ENCODE measurements around the gene YIPF7.
A peak's percentile ranks its signal among the peaks of the same experiment; 100 is the strongest.

The YIPF7 gene

DNA sequence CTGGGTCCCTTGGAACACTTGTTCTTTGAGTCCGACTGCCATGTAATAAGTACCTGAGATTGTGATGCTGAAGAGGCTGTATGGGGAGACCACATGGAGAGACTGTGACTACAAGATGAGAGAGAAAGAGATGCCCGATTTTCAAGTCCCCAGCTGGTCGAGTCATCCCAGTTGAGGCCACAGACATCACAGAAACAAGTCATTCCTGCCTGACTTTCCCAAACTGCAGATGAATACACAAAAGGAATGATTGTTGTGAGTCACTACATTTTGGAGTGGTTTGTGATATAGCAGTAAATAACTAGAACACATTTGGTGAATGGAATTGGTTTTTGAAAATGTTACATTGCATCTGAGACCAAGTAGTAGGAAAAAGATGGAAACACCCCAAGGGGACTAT, 9.0 kb upstream of the YIPF7 start:
- ATAC-seq (no peak), DNase-seq (no peak)
- no peaks in the 10 kb centered on the region for H3K36me3 Mint-ChIP-seq (ENCODE audit: low read depth)
- peaks cover 7% of the 10 kb centered on the region for H3K27me3 Mint-ChIP-seq
- H3K9me3 Mint-ChIP-seq: no peaks in the 10 kb centered on the region
- no peak overlapping the region for H3K27ac Mint-ChIP-seq
- no peaks in the 10 kb centered on the region for H3K4me1 Mint-ChIP-seq
- no peak overlapping the region for H3K4me3 Mint-ChIP-seq

DNA sequence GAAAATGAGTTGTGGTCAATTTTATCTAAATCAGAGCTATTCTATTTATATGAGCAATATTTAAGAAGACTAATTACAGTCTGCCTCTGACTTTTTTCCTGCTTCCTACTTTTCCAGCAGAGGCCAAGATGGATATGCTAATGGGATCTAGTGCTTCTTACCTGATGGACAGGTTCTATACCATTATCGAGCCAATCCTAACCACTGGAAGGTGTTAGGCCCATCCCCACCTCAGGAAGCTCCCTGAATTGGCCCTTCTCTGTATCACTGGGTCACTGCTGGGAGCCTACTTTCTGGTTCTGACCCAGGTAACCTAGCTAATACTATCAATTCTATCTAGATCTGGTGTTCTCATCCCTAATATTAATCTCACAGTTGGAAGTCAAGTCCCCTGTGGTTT, 577 bp upstream of the YIPF7 start:
- H3K4me1 Mint-ChIP-seq: no peaks in the 10 kb centered on the region
- DNase-seq: no peak
- H3K9me3 Mint-ChIP-seq: no peaks in the 10 kb centered on the region
- no peak overlapping the region for H3K4me3 Mint-ChIP-seq
- no peak overlapping the region for H3K27ac Mint-ChIP-seq
- no peak for ATAC-seq
- H3K27me3 Mint-ChIP-seq: peaks cover 14% of the 10 kb centered on the region
- H3K36me3 Mint-ChIP-seq (ENCODE audit: low read depth): no peaks in the 10 kb centered on the region

DNA sequence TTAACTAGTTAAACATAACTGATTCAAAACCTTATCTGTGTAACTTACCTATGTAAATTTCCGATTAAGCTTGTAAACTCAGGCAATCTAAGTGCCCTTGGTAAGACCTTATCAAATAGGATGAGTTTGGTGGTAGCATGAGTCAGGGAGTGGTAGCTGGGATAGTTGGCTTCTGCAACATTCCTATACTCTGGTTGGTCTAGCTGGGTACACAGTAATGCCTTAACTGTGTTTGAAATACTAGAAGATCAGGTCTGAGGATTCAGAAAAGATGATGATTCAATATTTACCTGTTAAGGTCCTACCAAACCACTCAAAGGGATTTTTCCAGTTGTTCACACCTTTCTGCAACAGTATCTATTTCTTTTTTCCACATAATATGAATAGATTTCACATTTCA, 5.3 kb downstream of the YIPF7 start:
- peaks cover 3% of the 10 kb centered on the region for H3K36me3 Mint-ChIP-seq (ENCODE audit: low read depth)
- ATAC-seq (no peak), DNase-seq (no peak)
- peaks cover 1% of the 10 kb centered on the region for H3K27me3 Mint-ChIP-seq
- no peaks in the 10 kb centered on the region for H3K4me1 Mint-ChIP-seq
- no peak overlapping the region for H3K27ac Mint-ChIP-seq
- no peak overlapping the region for H3K4me3 Mint-ChIP-seq
- H3K9me3 Mint-ChIP-seq: peaks cover 16% of the 10 kb centered on the region

DNA sequence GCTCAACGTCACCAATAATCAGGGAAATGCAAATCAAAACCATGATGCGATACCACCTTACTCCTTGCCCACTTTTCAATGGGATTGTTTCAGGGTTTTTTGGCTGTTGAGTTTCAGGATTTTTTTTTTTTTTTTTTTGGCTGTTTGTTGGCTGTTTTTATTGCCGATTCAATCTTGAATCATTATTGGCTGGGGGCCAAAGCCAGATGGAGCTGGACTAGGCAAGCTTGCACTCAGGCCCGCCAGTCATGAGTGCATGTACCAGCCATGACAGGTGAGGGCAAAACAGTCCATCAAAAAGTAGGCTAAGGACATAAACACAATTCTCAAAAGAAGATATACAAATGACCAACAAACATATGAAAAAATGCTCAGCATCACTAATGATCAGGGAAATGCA, 13.3 kb downstream of the YIPF7 start:
- no peaks in the 10 kb centered on the region for H3K36me3 Mint-ChIP-seq (ENCODE audit: low read depth)
- no peak overlapping the region for H3K27ac Mint-ChIP-seq
- H3K9me3 Mint-ChIP-seq: peaks cover 5% of the 10 kb centered on the region
- no peak overlapping the region for H3K4me3 Mint-ChIP-seq
- H3K27me3 Mint-ChIP-seq: peaks cover 4% of the 10 kb centered on the region
- ATAC-seq (no peak), DNase-seq (no peak)
- H3K4me1 Mint-ChIP-seq: no peaks in the 10 kb centered on the region

DNA sequence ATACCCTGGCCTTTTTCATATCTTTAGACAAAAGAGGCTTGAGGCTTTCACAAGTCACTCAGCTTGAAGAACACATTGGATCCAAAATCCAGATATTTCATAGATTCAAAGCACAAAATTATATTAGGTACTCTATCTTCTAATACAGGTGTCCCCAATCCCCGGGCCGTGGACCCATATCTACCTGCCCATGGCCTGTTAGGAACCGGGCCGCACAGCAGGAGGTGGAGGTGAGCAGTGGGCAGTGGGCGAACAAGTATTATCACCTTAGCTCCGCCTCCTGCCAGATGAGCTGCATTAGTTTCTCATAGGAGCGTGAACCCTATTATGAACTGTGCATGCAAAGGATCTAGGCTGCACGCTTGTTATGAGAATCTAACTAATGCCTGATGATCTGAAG, 18.7 kb downstream of the YIPF7 start:
- Mint-ChIP-seq H3K9me3 (no peaks in the 10 kb centered on the region), H3K36me3 (ENCODE audit: low read depth) (no peaks in the 10 kb centered on the region), H3K4me3 (no peak overlapping the region), H3K27ac (no peak overlapping the region), H3K4me1 (no peaks in the 10 kb centered on the region), H3K27me3 (peaks cover 5% of the 10 kb centered on the region)
- ATAC-seq (no peak), DNase-seq (no peak)

DNA sequence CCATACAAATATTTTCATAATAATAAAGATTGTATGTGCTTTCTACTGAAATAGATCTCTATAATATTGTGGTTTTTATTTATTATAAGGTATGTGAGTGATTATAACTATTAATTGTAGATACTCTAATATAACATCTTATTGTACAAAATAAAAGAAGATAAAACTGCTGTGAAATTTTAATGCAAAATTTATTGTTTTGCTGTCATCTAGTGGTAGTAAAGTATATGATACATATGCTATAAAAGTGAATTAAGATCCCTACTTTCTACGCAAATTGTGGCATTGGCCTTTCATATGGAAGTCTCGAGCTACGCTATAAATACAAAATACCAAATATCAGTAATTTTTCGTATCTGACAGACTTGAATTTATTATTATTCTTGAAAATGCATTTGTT, 19.3 kb downstream of the YIPF7 start:
- no peak for ATAC-seq
- Mint-ChIP-seq H3K27me3 (peaks cover 5% of the 10 kb centered on the region), H3K4me3 (no peak overlapping the region), H3K4me1 (no peaks in the 10 kb centered on the region), H3K27ac (no peak overlapping the region), H3K36me3 (ENCODE audit: low read depth) (no peaks in the 10 kb centered on the region), H3K9me3 (no peaks in the 10 kb centered on the region)
- DNase-seq: no peak

DNA sequence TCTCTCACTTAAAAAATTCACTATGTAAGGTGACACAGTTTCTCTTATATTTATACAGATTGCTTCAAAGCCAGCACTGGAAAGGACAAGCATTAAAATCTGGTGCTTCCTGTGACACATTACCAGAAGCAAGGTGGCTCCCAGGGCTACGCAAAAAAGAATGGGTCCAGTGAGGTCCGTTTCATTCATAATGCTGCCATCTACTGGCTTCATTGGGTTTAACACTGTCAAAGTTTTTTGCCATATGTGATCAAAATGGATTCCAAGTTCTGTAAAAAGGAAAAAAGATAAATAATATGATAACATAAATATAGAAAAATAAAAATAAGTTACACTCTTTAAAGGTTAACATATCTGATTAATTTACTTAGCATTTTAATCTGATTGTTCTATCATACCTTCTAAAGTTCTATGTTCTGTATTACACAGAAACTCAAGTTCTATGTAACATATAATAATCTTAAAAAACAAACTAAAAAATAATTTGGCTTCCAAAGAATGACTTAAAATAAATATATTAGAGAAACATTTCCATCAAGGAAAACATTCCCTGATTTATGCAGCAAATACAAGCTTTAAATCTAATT, 22.1 kb downstream of the YIPF7 start:
- no peak overlapping the region for H3K4me3 Mint-ChIP-seq
- H3K27me3 Mint-ChIP-seq: peaks cover 5% of the 10 kb centered on the region
- no peaks in the 10 kb centered on the region for H3K4me1 Mint-ChIP-seq
- ATAC-seq: peak; percentile 75
- no peak overlapping the region for H3K27ac Mint-ChIP-seq
- no peaks in the 10 kb centered on the region for H3K9me3 Mint-ChIP-seq
- H3K36me3 Mint-ChIP-seq (ENCODE audit: low read depth): no peaks in the 10 kb centered on the region
- peak; percentile 18 for DNase-seq

DNA sequence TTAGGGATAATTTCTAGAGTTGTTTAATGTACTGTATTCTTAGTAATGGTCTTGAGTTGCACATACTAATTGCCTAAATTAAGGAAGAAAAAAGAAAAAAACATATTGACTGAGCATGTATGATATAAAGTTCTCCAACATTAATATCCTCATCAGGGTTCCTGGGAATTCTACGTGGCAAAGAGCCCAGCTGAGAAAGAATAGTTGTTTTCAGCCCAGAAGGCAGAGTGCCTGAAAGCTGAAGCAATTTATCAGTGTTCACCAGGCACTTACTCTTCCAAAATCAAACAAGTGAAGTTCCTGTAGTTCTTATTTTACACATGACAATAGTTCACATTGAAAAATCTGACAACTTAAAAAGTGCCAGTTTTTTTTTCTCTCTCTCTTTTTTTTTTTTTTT, 27.7 kb downstream of the YIPF7 start:
- no peaks in the 10 kb centered on the region for H3K36me3 Mint-ChIP-seq (ENCODE audit: low read depth)
- H3K4me3 Mint-ChIP-seq: no peak overlapping the region
- ATAC-seq (no peak), DNase-seq (no peak)
- H3K27me3 Mint-ChIP-seq: no peaks in the 10 kb centered on the region
- H3K4me1 Mint-ChIP-seq: no peaks in the 10 kb centered on the region
- H3K9me3 Mint-ChIP-seq: no peaks in the 10 kb centered on the region
- no peak overlapping the region for H3K27ac Mint-ChIP-seq

DNA sequence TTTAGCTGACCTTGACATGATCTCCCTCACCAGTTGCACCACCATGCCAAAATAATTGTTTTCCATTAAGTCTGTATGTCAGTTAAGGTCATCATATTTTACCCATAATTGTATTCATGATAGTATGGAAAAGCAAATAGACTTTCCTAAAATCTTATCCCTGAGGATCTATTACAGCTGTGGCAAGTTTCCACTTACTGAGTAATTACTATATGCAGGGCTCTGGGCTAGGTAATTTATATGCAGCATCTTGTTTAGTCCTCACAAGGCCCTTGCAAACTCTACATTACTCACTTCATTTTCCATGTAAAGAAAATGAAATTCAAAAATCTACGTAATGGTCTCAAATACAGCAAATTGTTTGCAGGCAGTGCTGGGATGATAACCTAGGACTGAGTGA, 34.8 kb downstream of the YIPF7 start:
- no peaks in the 10 kb centered on the region for H3K9me3 Mint-ChIP-seq
- no peak for ATAC-seq
- H3K4me3 Mint-ChIP-seq: no peak overlapping the region
- H3K27me3 Mint-ChIP-seq: peaks cover 3% of the 10 kb centered on the region
- DNase-seq: no peak
- H3K27ac Mint-ChIP-seq: no peak overlapping the region
- H3K36me3 Mint-ChIP-seq (ENCODE audit: low read depth): no peaks in the 10 kb centered on the region
- no peaks in the 10 kb centered on the region for H3K4me1 Mint-ChIP-seq

DNA sequence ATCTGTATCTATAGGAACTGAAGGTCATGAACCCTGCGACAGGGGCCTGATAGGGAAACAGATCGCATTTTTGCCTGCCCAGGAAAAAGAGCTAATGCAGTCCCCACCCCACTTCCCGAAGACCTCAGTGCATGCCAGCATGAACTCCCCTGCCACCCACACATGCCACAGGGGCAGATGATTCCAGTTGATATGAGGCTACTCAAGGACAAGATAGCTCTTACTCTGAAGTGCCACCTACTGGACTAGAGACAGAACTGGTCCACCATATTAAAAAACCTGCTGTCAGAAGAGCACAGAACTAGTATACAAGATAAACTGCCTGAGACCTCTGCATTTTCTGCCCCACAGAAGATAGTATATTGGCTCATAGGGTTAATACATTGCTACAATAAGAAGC, 68.0 kb downstream of the YIPF7 start:
- Mint-ChIP-seq H3K27ac (no peak overlapping the region), H3K9me3 (peaks cover 16% of the 10 kb centered on the region), H3K4me1 (no peaks in the 10 kb centered on the region), H3K4me3 (no peak overlapping the region), H3K36me3 (ENCODE audit: low read depth) (no peaks in the 10 kb centered on the region), H3K27me3 (peaks cover 3% of the 10 kb centered on the region)
- ATAC-seq (no peak), DNase-seq (no peak)

DNA sequence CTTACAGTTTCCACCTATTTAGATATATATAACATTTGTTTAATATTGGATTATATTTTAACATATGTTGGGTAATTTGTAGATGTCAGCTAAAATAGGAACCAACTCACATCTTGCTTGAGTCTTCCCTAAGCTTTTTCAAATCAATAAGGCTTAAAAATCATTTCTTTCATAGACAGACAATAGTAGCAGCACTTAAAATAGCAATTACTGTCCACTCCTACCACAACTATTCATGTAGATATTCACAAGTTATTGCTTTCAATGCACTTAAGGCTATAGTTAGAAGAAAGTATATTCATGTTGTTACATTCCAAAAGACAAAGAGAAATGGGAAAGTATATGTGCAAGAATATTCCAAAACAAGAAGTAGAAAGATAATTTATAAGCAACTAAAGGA, 71.2 kb downstream of the YIPF7 start:
- DNase-seq (no peak), ATAC-seq (no peak)
- H3K27me3 Mint-ChIP-seq: no peaks in the 10 kb centered on the region
- H3K27ac Mint-ChIP-seq: no peak overlapping the region
- H3K4me3 Mint-ChIP-seq: no peak overlapping the region
- peaks cover 15% of the 10 kb centered on the region for H3K9me3 Mint-ChIP-seq
- no peaks in the 10 kb centered on the region for H3K4me1 Mint-ChIP-seq
- no peaks in the 10 kb centered on the region for H3K36me3 Mint-ChIP-seq (ENCODE audit: low read depth)

DNA sequence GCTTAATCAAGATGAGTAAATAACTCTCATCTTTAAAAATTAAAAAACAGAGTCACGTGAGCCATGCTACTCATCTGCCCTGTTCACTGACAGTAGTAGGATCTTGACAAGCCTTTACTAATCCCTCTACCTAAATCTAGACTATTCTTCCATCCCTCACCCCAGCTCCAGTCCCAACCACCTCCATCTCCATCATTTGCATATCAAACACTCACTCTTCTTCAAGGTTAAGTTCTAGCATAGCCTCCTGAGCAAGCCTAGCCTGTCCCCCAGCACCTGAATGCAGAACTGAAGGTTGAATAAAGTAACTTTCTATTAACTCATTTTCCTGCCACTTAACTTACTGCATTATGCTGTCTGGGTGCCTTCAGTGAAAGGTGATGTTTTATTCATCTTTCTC, 72.5 kb downstream of the YIPF7 start:
- ATAC-seq: no peak
- H3K27ac Mint-ChIP-seq: no peak overlapping the region
- H3K36me3 Mint-ChIP-seq (ENCODE audit: low read depth): no peaks in the 10 kb centered on the region
- no peaks in the 10 kb centered on the region for H3K27me3 Mint-ChIP-seq
- H3K9me3 Mint-ChIP-seq: peaks cover 6% of the 10 kb centered on the region
- no peaks in the 10 kb centered on the region for H3K4me1 Mint-ChIP-seq
- DNase-seq: no peak
- H3K4me3 Mint-ChIP-seq: no peak overlapping the region

Data from activated naive CD8-positive, alpha-beta T cell treated with anti-CD3 and anti-CD28 coated beads, Interleukin-2, amount 50 U/mL, for 24 hours (primary cell).